HAP-1 (cell line): ENCODE measurements around the gene ERVK3-1.
"Not testable (repeated sequence)": the region's sequence is repeated elsewhere in the genome, so short reads cannot be mapped to it uniquely, and the experiment has no call there.

Experiments
- DNase-seq, 2 experiments: peaks; one replicate each; pipeline ENCODE4 v3.0.0-alpha.2; 2016 to 2020; ENCODE audit warnings: low spot score in 2 of 2
- H3K27me3 ChIP-seq: fragments of 250-450 bp; sonication (Bioruptor Pico); 2 replicates; pipeline ENCODE4 v1.5.1; 2020; ENCODE audit warnings: low read depth, mild to moderate bottlenecking, moderate library complexity
- H3K36me3 ChIP-seq: fragments of 250-450 bp; sonication (Bioruptor Pico); replicated peaks from 2 replicates; pipeline ENCODE4 v1.5.1; 2020; ENCODE audit warnings: mild to moderate bottlenecking
- H3K4me1 ChIP-seq: fragments of 250-450 bp; sonication (Bioruptor Pico); 2 replicates; pipeline ENCODE4 v1.5.1; 2020; ENCODE audit warnings: mild to moderate bottlenecking
- H3K4me3 ChIP-seq: fragments of 250-450 bp; sonication (Bioruptor Pico); 2 replicates; pipeline ENCODE4 v1.5.1; 2020; ENCODE audit warnings: mild to moderate bottlenecking, moderate library complexity
- H3K9me3 ChIP-seq: fragments of 250-450 bp; sonication (Bioruptor Pico); 2 replicates; pipeline ENCODE4 v1.5.1; 2020; ENCODE audit warnings: mild to moderate bottlenecking, moderate library complexity
- in situ Hi-C: fragments of 300-500 bp; cut with MboI; formaldehyde crosslinking; loops from 3 replicates; pipeline ENCODE4 v1.14.3; 2020; ENCODE audit warnings: low sequenced_read_pairs, inconsistent platforms, mixed read lengths

ERVK3-1 gene, protein sequence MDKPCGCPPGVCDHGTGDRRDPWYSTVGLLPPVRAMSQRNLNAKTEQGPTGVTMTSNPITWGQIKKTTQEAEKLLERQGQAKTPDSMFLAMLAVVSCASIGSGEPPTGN

DNA sequence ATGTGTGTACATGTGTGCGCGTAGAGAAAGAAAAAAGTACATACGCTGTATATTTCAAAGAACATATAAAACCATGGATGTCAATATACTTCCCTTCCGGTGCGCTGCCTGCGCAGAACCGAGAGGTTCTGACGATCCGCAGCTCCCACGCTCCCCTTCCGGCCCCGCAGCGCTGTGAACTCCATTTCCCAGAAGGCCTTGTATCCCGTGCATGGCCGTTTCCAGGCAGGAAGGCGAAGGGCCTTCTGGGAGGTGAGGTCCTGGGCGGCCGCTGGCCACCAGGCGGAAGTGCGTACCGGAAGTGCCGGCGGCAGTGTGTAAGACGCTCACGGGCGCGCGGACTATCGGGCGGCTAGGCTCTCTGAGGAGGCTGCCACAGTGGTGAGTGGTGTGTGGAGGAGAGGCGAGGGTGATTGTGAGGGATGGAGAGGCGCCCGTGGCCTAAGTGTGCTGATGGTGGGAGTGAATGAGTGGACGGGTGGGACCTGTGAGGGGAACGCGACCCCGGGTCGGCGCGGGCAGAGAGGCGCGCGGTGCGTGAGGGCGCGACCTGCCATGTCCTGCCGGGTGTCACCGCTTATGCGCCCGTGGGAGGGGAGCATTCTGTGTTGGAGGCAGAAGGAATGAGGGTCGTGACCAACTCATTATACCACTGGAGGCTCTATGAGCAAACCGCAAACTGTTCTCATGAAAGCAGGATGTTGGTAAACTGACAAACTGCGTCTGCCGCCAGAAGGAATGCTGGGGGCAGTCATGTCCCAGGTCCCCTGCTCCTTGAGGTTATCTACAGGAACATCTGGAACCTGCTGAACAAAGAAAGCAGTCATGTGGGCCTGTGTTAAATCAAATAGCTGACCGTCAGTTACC, at the start of gene ERVK3-1:
Gene ERVK3-1, plus strand, starts transcription at position 313 of the 867 bp plus-strand sequence. CDS start 6,792 bp downstream, outside the sequence.
- peak within 1 kb of the TSS; percentile 84 for H3K4me3 ChIP-seq
- H3K36me3 ChIP-seq, result peaks cover 43% of the 10 kb centered on the region
- H3K9me3 ChIP-seq, result no peaks in the 10 kb centered on the region; the same call in 1 of the 2 replicates
- no peaks in the 10 kb centered on the region for H3K27me3 ChIP-seq
- peak; percentile 95 to 96 for DNase-seq
- H3K4me1 ChIP-seq, result 0 out of 2 replicates have a peak, but pooled peaks cover 4% of the 10 kb centered on the region
- in situ Hi-C loops, result no loop called here

DNA sequence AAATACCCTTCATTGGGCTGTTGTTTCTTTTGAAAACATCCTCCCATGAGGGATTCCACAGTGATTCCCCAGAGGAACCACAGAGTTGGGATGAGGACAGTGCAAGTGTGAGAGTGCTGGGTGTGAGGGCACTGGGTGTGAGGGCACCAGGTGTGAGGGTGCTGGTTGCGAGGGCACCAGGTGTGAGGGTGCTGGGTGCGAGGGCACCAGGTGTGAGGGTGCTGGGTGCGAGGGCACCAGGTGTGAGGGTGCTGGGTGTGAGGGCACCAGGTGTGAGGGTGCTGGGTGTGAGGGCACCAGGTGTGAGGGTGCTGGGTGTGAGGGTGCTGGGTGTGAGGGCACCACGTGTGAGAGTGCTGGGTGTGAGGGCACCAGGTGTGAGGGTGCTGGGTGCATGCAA, 46.9 kb upstream of the ERVK3-1 start:
- H3K4me3 ChIP-seq, H3K36me3 ChIP-seq, in situ Hi-C loops, DNase-seq, H3K4me1 ChIP-seq, H3K27me3 ChIP-seq: not testable (repeated sequence)
- peaks cover 59% of the 10 kb centered on the region for H3K9me3 ChIP-seq

DNA sequence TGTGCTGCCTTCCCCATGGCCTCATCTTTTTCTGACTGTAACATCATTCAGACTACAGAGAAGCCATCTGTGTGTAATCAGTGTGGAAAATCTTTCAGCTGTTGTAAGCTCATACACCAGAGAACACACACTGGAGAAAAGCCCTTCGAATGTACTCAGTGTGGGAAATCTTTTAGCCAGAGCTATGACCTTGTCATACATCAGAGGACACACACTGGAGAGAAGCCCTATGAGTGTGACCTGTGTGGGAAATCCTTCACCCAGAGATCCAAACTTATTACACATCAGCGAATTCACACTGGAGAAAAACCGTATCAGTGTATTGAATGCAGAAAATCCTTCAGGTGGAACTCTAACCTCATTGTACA, 43.6 kb upstream of the ERVK3-1 start:
- Histone ChIP-seq H3K36me3 (no peaks in the 10 kb centered on the region; the same call in 1 of the 2 replicates), H3K27me3 (no peaks in the 10 kb centered on the region), H3K4me1 (no peaks in the 10 kb centered on the region), H3K4me3 (no peak overlapping the region), H3K9me3 (peaks cover 63% of the 10 kb centered on the region)
- in situ Hi-C loops, result no loop called here
- DNase-seq, result no peak

DNA sequence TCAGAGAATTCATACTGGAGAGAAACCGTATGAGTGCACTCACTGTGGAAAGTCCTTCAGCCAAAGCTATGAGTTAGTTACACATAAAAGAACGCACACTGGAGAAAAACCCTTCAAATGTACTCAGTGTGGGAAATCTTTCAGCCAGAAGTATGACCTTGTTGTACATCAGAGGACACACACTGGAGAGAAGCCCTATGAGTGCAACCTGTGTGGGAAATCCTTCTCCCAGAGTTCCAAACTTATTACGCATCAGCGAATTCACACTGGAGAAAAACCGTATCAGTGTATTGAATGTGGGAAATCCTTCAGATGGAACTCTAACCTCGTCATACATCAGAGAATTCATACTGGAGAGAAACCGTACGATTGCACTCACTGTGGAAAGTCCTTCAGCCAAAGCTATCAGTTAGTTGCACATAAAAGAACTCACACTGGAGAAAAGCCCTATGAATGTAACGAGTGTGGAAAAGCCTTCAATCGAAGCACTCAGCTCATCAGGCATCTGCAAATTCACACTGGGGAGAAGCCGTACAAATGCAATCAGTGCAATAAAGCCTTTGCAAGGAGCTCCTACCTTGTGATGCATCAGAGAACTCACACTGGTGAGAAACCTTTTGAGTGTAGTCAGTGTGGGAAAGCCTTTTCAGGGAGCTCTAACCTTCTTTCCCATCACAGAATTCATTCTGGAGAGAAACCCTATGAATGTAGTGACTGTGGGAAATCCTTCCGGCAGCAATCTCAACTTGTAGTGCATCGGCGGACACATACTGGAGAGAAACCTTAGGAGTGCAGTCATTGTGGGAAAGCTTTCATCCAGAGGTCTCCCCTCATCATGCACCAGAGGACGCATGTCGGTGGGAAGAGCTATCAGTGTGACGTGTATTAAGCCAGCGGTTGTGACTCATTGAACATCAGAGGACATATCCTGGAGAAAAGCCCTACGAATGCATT, 42.9 kb upstream of the ERVK3-1 start:
- Histone ChIP-seq H3K27me3 (no peaks in the 10 kb centered on the region), H3K4me1 (no peaks in the 10 kb centered on the region), H3K9me3 (peaks cover 60% of the 10 kb centered on the region), H3K36me3 (no peaks in the 10 kb centered on the region; the same call in 1 of the 2 replicates), H3K4me3 (no peak overlapping the region)
- in situ Hi-C loops, result no loop called here
- DNase-seq, result no peak

DNA sequence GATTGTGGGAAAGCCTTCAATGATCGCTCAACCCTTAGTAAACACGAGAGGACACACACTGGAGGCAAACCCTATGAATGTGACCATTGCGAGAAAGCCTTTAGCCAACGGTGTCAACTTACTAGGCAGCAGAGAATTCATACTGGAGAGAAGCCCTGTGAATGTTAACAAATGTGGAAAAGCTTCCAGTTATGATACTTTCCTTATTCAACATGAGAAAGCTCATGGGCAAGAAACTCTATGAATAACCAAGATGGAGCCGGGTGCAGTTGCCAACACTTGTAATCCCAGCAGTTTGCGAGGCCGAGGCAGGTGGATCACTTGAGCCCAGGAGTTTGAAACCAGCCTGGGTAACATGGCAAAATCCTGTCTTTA, 42.3 kb upstream of the ERVK3-1 start:
- no peak for DNase-seq
- H3K27me3 ChIP-seq, result no peaks in the 10 kb centered on the region
- no peaks in the 10 kb centered on the region for H3K4me1 ChIP-seq
- in situ Hi-C loops, result no loop called here
- no peaks in the 10 kb centered on the region; the same call in 1 of the 2 replicates for H3K36me3 ChIP-seq
- peaks cover 53% of the 10 kb centered on the region for H3K9me3 ChIP-seq
- H3K4me3 ChIP-seq, result no peak overlapping the region

DNA sequence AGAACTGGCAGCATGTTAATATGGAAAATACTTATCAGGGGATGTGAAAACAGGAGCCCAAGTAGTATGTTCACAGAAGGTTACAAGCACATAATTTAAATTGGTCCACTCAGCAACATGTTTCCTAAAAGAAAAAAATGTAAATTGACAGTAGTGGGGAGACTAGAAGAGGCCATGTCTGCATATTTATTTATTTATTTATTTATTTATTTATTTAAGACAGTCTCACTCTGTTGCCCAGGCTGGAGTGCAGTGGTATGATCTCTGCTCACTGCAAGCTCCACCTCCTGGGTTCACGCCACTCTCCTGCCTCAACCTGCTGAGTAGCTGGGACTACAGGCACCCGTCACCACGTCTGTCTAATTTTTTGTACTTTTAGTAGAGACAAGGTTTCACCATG, 40.1 kb upstream of the ERVK3-1 start:
- in situ Hi-C loops, result no loop called here
- Histone ChIP-seq H3K9me3 (peaks cover 50% of the 10 kb centered on the region), H3K27me3 (no peaks in the 10 kb centered on the region), H3K4me1 (no peaks in the 10 kb centered on the region), H3K36me3 (no peaks in the 10 kb centered on the region; the same call in 1 of the 2 replicates), H3K4me3 (no peak overlapping the region)
- no peak for DNase-seq

DNA sequence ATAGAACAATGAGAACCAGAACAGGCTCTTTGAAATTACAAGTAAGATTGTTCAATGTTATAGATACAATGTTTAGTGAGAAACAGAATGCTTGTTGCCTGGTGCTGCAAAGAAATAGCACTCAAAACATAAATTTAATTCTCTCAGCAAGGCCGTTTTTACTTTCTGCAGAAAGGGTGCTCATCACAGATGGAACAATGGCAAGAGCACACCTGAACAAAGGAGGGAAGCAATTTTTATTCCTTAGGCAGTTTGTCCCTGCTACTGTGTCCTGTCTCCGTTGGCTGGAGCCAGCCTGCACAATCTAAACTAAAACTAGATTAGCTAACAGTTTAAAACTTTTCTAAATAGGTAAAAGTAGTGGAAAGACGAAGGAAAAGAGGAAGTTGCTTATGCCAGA, 36.8 kb upstream of the ERVK3-1 start:
- Histone ChIP-seq H3K27me3 (no peaks in the 10 kb centered on the region), H3K4me3 (no peak overlapping the region), H3K4me1 (no peaks in the 10 kb centered on the region), H3K9me3 (peaks cover 26% of the 10 kb centered on the region), H3K36me3 (no peaks in the 10 kb centered on the region; the same call in 1 of the 2 replicates)
- no peak for DNase-seq
- in situ Hi-C loops, result no loop called here

DNA sequence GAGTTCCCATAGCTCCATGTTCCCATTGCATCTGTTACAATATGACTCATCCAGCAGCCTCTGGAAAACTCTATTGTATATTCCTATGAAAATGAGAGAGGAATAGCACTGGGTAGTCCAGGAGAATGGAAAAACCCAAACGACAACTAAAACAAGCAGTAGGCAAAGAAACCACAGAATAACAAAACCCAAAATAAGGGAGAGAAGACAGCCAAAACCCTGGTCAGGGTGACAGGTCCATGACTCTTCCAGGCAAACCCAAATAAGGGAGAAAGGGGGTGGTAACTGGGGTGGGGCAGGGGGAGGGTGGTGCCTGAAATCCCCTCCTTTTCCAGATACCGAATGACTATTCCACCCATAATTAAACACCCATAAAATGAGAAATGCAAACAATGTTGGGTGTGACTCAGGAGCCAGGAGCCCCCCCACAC, 30.4 kb upstream of the ERVK3-1 start:
- Histone ChIP-seq H3K9me3 (peaks cover 13% of the 10 kb centered on the region), H3K4me3 (no peak overlapping the region), H3K27me3 (no peaks in the 10 kb centered on the region), H3K4me1 (peaks cover 9% of the 10 kb centered on the region; the same call in 1 of the 2 replicates), H3K36me3 (peaks cover 7% of the 10 kb centered on the region; the same call in 1 of the 2 replicates)
- DNase-seq, result no peak
- in situ Hi-C loops, result no loop called here

DNA sequence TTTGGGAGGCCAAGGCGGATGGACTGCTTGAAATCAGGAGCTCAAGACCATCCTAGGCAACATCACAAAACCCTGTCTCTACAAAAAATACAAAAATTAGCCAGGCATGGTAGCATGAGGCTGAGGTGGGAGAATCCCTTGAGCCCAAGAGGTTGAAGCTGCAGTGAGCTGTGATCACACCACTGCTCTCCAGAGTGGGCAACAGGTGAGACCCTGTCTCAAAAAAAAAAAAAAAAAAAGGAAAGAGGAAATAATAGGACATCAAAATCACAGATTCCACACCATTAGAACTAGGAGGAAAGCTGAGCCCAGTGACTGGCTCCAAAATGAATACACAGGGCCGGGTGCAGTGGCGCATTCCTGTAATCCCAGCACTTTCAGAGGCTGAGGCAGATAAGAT, 29.6 kb upstream of the ERVK3-1 start:
- Histone ChIP-seq H3K4me3 (no peak overlapping the region), H3K4me1 (peaks cover 13% of the 10 kb centered on the region), H3K36me3 (peaks cover 14% of the 10 kb centered on the region; the same call in 1 of the 2 replicates), H3K27me3 (no peaks in the 10 kb centered on the region), H3K9me3 (peaks cover 18% of the 10 kb centered on the region)
- no peak for DNase-seq
- in situ Hi-C loops, result no loop called here

DNA sequence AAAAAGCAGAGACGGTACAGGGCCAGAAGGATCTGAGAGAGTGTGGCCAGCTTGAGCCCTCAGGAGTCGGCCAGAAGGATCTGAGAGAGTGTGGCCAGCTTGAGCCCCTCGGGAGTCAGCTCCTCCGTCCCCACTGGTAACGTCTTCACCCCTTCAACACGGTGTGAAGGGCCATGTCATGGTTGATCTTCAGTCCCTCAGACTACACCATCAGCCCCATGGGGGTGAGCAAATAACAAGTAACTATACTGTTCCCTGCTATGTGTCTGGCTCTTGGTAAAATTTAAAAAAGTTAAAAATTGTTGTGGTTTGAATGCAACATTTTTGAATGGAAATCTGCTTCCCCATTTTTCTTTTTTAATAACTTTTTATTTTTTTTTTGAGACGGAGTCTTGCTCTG, 28.0 kb upstream of the ERVK3-1 start:
- peaks cover 16% of the 10 kb centered on the region; the same call in 1 of the 2 replicates for H3K36me3 ChIP-seq
- DNase-seq, result no peak
- peaks cover 20% of the 10 kb centered on the region for H3K9me3 ChIP-seq
- in situ Hi-C loops, result no loop called here
- no peak overlapping the region for H3K4me3 ChIP-seq
- no peaks in the 10 kb centered on the region for H3K27me3 ChIP-seq
- peaks cover 13% of the 10 kb centered on the region for H3K4me1 ChIP-seq

DNA sequence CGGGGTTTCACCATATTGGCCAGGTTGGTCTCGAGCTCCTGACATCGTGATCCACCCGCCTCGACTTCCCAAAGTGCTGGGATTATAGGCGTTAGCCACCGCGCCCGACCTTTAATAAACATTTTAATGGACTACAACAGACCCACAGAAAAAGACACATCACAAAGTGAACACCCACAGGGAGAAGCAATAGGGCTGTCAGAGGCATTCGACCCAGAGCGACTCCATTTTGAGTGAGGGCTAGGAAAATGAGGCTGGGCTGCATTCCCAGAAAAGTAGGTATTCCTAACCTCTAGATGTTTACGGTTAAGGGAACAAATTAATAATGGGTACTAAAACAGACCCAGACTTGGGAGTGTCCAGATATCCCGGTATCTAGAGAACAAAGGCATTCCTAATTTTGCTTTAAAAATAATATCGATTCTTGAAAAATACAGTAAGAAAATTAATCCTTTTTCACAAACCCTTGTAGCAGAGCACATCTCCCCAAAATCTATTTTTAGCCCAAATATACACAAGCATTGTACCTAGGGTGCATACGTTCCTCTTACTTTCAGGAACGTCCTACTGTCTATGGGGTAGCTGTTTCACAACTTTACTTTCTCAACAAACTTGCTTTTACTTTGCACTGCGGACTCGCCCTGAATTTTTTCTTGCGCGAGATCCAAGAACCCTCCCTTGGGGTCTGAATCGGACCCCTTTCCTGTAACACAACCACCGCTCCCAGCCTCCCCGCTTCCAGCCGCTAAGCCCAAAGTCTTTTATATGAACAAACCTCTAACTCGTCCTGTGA, 27.2 kb upstream of the ERVK3-1 start:
- peaks cover 13% of the 10 kb centered on the region for H3K4me1 ChIP-seq
- no peak for DNase-seq
- in situ Hi-C loops, result no loop called here
- H3K36me3 ChIP-seq, result peaks cover 17% of the 10 kb centered on the region; the same call in 1 of the 2 replicates
- H3K4me3 ChIP-seq, result peak overlapping the region; percentile 79
- H3K27me3 ChIP-seq, result no peaks in the 10 kb centered on the region
- peaks cover 20% of the 10 kb centered on the region for H3K9me3 ChIP-seq

DNA sequence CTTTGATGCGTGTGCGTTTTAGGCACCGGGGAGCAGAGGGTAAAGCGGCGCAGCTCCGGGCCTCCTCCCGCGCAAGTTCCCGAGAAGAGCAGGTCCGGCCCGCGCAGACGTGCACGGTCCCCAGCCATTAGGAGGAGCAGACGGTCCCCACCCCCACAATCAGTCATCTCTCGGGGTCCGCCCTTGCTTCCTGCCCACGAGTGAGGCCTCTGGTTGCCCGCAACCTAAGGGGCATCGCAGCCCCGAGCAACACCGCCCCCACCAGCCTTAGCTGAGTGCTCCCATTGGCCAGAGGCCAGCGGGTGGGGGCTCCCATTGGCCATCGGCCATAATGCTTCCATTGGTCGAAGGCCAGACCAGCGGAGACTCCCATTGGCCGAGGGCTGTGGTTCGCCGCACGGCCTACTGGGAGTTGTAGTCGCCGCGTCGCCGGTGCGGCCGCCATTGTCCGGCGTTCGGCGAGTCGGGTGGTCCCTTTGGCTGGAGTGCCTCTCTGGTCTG, 26.6 kb upstream of the ERVK3-1 start, which contains the start of gene ZNF8:
Gene ZNF8, plus strand, starts transcription at position 415 of the 501 bp plus-strand sequence. CDS start 127 bp downstream, outside the sequence.
- in situ Hi-C loops, result no loop called here
- H3K36me3 ChIP-seq, result peaks cover 17% of the 10 kb centered on the region; the same call in 1 of the 2 replicates
- peaks cover 13% of the 10 kb centered on the region for H3K4me1 ChIP-seq
- no peaks in the 10 kb centered on the region for H3K27me3 ChIP-seq
- peaks cover 16% of the 10 kb centered on the region for H3K9me3 ChIP-seq
- DNase-seq, result peak; percentile 96 to 99
- peak within 1 kb of the TSS; percentile 79 for H3K4me3 ChIP-seq
